ENCODE measurements around the gene CYP1B1.
"Not testable (repeated sequence)": the region's sequence is repeated elsewhere in the genome, so short reads cannot be mapped to it uniquely, and the experiment has no call there.

CYP1B1 gene

DNA sequence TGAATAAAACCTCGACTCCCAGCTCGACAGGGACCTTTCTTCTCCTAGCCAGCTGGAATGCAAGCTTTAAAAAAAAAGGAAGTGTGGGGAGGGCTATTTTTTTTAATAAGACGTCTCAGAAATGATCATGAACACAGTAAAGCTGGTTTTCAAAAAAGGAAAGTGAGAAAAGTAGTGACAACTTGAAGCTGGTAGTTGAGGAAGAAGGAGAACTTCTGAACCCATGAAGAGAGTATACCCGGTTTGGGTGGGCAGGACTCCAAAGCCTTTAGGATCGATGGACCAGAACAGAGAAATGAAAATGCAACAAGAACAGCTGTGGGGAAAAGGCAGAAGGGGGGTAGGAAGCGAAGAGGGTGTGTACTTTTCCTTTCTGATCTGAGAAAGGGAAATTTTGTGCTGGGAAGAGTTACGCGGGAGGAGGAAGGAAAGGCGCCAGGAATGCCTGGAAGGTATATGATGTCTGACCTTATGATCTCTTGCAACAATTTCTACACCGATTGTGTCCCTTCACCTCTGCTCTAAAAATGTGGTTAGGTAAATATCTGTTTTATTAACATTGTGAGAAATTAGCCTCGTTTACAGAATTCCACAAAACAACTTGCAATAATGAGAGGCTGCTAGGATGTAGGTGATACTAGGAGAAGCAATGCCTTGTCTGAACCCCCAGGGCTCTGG is 22.6 kb upstream of the CYP1B1 start:
- no peak for DNase-seq

DNA sequence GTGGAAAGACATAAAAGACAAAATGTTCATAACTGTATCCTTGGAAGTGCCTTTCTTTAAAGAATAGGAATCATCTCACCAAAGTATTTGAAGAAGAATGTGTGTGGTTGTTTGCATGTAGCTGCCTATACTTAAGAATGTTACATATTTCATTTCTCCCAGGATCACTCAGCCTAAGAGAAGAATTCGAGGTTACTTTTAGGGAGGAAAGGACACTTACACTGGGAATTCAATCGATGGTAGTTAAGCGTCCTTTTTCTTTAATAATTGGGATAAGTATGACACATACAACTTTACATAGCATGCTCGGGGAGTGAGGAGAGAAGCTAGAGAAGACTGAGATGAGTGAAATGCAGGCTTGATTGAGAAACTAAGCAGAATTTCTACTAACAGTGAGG is 22.0 kb upstream of the CYP1B1 start:
- DNase-seq: no peak

GRCh38 chr2:38097258-38097987 is 21.5 kb upstream of the CYP1B1 start:
- no peak for DNase-seq

- no peak for DNase-seq
Observed at GRCh38 chr2:38095996-38096861, 20.3 kb upstream of the CYP1B1 start.

GRCh38 chr2:38095079-38095995 is 19.4 kb upstream of the CYP1B1 start:
- no peak for DNase-seq

DNA sequence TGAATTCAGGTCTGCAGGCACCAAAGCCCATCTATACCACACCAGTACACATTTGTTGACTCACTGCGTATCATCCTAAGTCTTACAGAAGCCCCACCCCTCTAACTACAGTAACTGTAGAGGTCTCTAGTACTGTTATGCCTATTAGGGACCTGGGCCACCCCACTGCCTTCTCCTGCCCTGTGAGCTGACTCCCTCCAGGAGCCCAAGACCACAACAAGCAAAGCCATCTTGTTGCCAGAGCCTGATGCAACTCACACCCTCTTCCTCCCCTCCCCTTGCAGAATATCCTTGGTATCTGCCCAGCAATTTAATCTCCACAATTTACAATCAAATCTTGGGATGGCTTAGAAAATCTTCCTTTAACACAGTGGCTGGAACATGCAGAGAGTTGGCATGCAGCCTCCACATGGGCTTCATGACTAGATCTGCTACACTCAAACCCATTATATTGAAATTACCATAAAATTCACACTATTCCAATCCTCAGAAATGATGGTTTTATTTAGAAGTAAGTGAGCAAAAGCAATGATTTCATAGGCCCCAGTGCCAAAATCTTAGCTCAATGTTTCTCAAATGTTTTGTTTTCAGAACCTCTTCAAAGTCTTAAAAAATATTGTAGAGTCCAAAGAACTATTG is 17.7 kb upstream of the CYP1B1 start:
- DNase-seq: no peak

DNA sequence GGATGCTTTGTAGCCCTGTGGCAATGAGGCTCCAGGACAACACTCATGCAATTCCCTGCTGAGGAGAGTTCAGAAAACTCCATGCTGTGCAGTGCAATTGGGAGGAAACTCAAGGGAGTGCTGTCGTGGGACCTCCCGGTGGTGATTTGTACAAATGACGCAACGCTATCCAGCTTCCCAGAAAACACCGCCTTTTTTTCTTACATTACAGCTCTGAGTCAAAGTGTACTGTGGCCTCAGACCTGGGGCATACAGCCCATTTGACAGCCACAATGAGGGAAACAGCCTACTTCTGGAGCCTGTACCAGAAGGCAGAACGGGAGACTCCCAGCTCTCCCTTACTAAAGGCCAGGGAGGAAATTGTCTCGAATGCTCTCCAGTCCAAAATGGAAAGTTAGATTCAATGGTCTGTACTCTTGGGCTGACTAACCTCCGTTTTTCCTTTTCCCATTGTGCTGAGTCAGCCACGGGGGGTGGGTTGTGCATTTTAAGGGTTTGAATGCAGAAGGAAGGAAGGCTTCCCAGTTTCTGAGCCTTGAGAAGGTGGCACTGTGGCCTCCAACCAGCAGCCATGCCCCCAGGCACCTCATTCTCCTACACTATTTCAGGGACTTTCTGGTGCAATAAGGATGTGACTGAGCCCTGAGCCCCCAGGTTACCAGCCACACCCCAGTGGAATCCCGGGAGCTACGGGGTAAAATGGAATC is 16.4 kb upstream of the CYP1B1 start:
- no peak for DNase-seq

DNA sequence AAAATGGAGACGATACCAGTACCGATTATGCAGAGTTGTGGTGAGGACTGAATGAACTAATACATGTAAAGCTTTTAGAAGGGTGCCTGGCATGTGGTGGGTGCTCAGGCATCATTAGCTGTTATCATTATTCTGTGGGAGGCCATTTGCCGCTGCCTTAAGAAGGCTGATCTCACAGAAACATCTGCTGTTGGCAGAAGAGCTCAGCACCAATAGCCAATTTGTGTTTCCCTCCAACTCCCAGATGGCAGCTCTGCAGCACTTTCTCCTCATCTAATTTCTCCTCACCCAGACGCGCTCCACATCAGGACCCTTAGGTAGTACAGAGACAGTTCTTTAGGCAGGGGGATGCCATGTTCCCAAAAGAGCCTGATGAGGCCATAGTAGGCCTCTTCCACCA is 15.8 kb upstream of the CYP1B1 start:
- no peak for DNase-seq

GRCh38 chr2:38090928-38091327 is 15.0 kb upstream of the CYP1B1 start:
- DNase-seq: no peak

GRCh38 chr2:38090212-38090611 is 14.3 kb upstream of the CYP1B1 start:
- not testable (repeated sequence) for DNase-seq

DNA sequence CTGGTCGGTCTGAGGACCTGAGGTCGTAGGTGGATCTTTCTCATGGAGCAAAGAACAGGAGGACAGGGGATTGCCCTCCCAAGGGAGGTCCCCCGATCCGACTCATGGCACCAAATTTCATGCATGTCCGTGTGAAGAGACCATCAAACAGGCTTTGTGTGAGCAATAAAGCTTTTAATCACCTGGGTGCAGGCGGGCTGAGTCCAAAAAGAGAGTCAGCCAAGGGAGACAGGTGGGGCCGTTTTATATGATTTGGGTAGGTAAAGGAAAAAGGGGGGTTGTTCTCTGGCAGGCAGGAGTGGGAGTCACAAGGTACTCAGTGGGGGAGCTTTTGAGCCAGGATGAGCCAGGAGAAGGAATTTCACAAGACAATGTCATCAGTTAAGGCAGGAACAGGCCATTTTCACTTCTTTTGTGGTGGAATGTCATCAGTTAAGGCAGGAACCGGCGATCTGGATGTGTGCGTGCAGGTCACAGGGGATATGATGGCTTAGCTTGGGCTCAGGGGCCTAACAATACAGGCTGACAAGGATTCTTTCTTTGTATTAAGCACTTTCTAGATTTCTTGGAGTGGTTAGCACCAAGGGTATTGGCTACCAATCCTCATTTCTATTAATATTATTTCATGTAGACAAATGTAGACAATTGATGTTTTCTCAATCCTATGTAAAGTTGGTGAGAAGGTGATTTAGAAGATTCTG is 10.2 kb upstream of the CYP1B1 start:
- not testable (repeated sequence) for DNase-seq

DNA sequence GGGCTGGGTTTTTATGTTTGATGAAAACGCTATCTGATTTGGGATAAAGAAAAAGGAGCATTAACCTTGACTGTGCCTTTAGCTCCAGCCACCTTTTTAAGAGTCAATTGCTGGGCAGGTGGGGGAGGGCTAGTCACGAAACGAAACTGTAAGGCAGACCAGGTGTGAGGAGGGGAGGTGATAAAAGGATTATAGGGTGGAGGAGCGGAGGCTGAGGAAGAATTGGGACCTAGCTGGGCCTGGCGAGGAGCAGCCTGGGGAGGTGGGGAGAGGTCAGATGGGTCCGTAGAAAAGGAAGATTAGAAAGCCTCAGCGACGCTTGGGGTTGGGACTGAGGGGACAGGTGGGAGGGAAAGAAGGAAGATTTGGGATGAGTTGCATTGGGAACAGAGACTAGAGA is 8.6 kb upstream of the CYP1B1 start:
- DNase-seq: not testable (repeated sequence)

DNA sequence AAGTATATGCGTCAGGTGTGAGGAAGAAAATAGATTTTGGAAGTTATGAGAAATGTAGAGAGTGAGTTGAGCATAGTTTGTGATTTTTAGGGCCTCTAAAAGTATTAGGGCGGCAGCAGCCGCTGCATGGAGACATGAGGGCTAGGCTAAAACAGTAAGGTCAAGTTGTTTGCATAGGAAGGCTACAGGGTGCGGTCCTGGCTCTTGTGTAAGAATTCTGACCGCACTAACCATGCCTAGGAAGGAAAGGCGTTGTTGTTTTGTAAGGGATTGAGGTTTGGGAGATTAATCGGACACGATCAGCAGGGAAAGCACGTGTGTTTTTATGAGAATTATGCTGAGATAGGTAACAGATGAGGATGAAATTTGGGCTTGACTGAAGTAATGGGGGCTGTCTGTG is 6.8 kb upstream of the CYP1B1 start:
- not testable (repeated sequence) for DNase-seq

DNA sequence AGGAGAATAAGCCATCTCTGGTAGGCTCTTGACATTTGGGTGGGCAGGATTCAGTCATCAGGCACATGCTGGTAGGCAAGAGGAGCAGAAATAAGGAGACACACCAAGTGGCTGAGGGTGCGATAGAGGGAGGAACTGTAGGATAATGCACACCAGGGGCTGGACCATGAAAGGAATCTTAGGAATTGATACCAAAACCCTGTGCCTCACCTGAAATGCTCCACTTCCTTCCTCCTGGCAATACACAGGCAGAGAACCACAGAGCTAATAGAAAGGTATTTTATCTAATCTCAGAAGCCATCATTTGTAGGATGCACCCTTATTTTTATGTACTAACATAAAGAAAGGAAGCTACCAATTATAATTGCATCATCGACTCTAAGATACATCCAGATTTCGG is 4.4 kb upstream of the CYP1B1 start:
- DNase-seq: no peak

DNA sequence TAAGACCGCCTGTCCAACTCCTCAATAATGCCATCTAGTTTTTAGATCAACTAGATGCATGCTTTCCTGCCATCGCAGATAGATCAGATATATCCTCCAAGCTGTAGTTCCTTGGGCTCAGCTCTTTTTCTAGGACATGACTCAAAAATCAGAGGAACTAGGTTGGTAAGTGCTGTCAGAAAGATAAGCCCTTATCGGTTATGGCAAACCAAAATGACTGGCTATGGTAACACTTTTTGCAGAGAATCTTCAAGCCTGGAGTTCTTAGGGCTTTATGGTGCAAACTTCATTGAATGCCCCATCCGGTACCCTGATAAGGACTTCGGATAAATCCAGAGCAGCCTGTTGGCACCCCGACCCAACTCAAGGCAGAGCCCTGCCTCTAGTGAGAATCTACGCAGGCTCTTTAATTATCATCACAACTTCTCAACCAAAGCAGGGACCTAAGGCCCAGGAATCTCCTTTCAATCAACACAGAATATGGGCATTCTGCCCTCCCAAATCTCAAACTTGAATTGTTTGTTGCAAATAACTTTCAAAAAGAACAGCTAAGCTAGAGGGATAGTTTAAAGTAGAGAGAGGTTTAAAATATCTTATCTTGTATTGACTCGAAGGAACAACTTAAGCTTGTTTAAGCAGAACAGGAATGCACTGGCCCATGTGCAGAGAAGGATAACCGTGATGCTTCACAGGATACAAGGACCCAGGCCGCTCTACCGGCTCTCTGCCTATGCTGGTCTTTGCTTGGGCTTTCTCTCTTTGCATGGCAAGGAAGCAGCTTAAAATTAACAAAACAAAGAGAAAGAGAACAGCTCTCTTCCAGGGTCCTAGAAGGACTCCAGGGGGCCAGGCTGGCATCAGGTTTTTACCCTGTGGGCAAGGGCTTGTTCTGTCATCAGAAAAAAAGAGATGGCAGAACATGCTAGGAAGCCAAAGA is 3.4 kb upstream of the CYP1B1 start:
- DNase-seq: no peak

DNA sequence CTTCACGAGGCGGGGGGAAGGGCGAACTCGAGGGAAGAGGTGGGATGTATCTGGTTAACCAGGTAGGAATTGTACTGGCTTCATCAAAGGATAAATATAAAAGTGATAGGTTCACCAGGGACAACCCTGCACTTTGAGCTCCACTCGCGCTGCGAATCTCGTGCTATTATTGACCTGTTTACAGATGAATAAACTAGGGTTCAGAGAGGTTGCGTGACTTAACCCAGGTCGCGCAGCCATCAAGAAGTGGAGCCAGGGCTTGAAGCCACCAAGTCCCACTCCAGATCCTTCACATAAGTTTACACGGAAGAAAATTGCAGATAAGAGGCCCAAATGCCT is 1.4 kb upstream of the CYP1B1 start:
- DNase-seq: no peak

- DNase-seq: peak; percentile 83
Observed at GRCh38 chr2:38076710-38077430, 919 bp upstream of the CYP1B1 start.

DNA sequence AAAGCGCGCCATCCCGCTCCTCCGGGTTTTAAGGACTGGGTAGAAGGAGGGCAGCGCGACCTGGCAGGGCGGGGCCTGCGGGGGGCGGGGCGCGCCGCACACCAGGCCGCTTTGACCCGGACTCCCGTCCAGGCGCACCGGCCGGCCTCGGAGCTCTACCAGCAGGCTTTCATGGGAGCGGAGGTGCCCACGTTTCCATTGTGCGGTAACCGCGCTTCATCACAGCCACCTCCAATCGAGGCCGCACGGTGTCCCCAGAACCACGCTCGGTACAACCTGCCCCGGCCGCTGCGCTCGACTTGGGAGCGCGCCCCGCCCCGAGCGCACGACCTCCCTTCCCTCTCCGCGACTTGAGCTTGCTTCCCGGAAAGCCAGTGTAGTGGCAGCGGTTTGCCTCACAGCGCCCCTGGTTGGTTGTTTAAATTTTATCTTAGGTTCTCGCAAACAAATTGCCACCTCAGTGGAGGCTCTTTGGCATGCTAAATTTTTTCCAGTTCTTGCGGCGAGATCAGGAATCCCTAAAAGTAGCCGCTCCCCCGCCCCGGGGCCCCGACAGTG is 280 bp upstream of the CYP1B1 start:
- DNase-seq: peak; percentile 52
